ENCODE results near the gene NINJ2.

DNA sequence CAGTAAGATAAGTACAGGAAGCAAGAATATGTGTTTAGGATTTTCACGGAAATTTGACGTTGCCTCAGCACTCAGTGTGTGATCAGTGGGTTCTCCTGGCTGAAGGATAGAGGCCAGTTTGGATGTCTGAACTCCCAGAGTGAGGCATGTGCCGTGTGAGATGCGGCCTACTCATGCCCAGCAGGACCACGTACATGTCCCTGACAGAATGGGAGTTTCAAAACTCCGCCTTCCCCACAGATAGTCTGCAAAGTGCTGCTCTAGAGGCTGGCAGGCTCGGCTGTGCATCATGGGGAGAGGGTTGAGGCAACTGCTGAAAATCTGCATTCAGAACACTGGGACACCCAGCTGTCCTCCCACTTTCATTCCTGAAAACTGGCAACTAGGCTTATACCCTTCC is 58.3 kb downstream of the NINJ2 start:
- no peak for TF ChIP-seq SUZ12 (IDR thresholded peaks at IDR 0.05; ENCODE audit: extremely low read depth, insufficient read depth, insufficient read length)
- TF ChIP-seq YY1 (IDR thresholded peaks at IDR 0.05; ENCODE audit: insufficient read depth, insufficient read length), result no peak
